ENCODE measurements around the gene TCP11L2. TPM values are rescaled to one million over a fixed set of nuclear protein-coding genes. Genes with fewer than 3 reads are reported as not detected.

TCP11L2 gene
- polyA plus RNA-seq (2011; rRNA removed) (22.0 and 26.5 TPM in 2 replicates), polyA minus RNA-seq (2011; rRNA and poly(A)+ RNA removed) (57.8 and 69.6 TPM in 2 replicates)

DNA sequence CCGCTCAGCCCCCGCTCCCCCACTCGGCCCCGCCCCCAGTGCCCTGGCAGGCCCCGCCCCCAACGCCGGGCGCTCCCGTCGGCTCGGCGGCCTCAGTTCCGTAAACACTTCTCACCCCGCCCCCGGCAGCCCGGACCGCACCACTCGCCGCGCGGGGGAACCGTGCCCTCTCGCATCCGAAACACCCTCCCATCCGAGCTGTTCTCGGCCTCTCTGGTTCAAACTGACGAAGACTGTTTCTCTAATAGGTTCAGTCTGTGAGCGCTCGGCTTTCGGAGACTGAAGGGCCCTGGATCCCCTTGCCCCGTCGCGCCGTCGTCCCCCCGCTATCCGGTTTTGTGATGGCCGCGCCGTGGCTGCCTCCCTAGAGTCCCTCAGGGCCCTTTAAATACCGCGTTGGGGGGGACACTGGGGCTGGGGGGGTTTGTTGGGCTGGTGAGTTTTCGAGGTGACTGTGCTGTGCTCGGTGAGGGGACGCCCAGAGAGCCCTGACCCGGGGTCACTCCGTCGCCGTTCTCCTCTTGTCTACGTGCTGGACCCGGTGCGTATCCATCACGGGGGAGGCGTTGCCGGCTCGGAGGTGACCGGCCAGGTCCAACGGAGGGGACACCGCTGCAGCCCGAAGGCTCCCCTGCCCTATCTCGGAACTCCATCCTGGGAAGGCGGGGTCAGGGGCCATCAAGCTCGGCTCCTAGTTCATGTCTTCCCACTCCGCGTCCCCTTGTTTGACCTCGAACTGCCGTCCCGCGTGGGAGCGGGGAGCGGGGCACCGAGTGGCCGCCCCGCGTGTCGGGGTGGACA lies at the start of gene TCP11L2:
TSS of gene TCP11L2 (plus strand) at position 333 of the 801 bp plus-strand sequence. CDS start 8,343 bp downstream, outside the sequence.
- TF ChIP-seq, protein P1, sequence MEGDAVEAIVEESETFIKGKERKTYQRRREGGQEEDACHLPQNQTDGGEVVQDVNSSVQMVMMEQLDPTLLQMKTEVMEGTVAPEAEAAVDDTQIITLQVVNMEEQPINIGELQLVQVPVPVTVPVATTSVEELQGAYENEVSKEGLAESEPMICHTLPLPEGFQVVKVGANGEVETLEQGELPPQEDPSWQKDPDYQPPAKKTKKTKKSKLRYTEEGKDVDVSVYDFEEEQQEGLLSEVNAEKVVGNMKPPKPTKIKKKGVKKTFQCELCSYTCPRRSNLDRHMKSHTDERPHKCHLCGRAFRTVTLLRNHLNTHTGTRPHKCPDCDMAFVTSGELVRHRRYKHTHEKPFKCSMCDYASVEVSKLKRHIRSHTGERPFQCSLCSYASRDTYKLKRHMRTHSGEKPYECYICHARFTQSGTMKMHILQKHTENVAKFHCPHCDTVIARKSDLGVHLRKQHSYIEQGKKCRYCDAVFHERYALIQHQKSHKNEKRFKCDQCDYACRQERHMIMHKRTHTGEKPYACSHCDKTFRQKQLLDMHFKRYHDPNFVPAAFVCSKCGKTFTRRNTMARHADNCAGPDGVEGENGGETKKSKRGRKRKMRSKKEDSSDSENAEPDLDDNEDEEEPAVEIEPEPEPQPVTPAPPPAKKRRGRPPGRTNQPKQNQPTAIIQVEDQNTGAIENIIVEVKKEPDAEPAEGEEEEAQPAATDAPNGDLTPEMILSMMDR (IDR thresholded peaks at IDR 0.05; ENCODE audit: low read depth, low read length), result no peak
- CTCF ChIA-PET, result interaction anchor here (0.9 kb wide), 1 partner anchor 75 kb away, joined by 3 read pairs; no protein-coding TSS in a partner anchor
- peaks cover 5% of the 10 kb centered on the region; the same call in 1 of the 2 replicates for H3K9me3 ChIP-seq (ENCODE audit: control insufficient read depth, insufficient read depth, low read length)
- H3K27ac ChIP-seq (ENCODE audit: low read depth, low read length), result peak within 1 kb of the TSS; percentile 91
- no peak for DNase-seq (ENCODE audit: low read depth, low spot score)
- no peaks in the 10 kb centered on the region for H3K27me3 ChIP-seq (ENCODE audit: control insufficient read depth, insufficient read depth, low read length)
- POLR2A ChIA-PET, result interaction anchor here (1.0 to 1.1 kb wide), 3 partner anchors 23 to 654 kb away, joined by 3 to 4 read pairs (median 4); no protein-coding TSS in a partner anchor
- peak within 1 kb of the TSS; percentile 93 for H3K4me3 ChIP-seq (ENCODE audit: low read depth, low read length)

DNA sequence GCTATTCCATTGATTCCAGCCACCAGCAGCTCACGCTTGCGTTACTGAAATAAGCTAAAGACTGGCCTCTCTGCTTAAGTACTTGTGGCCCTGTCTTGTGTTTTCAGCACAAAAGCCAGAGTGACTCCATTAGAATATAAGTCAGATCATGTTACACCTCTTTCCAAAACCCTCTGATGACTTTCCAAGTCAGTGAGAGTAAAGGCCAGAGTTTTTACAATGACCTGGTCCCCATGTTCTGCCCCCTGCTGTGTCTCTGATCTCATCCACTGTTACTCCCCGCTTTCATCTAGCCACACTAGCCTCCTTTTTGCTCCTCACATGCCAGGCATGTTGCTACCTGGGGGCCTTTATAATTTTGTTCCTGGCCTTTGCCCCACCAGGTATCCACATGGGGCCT lies 47.8 kb upstream of the TCP11L2 start:
- TF ChIP-seq, protein P1 (IDR thresholded peaks at IDR 0.05; ENCODE audit: low read depth, low read length), result no peak
- no peak overlapping the region for H3K27ac ChIP-seq (ENCODE audit: low read depth, low read length)
- H3K27me3 ChIP-seq (ENCODE audit: control insufficient read depth, insufficient read depth, low read length), result no peaks in the 10 kb centered on the region
- H3K4me3 ChIP-seq (ENCODE audit: low read depth, low read length), result no peak overlapping the region
- no peak for DNase-seq (ENCODE audit: low read depth, low spot score)
- POLR2A ChIA-PET, result no interaction called here
- H3K9me3 ChIP-seq (ENCODE audit: control insufficient read depth, insufficient read depth, low read length), result no peaks in the 10 kb centered on the region
- CTCF ChIA-PET, result no interaction called here

DNA sequence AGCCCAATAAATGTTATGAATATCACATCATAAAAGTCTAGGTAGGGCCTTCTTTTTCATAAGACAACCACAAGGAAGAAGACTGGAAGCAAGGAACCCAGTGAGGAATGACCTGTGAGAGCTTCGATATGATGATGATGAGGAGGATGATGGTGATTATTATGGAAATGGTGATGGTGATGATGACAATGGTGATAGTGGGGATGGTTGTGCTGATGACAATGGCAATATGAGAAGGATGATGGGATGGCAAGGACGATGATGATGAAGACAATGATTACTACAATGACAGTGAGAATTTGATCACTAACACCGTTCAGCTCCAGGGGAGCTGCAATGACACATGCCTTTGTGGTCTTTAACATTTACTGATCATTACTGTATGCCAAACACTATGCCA lies 47.0 kb upstream of the TCP11L2 start:
- POLR2A ChIA-PET, result no interaction called here
- CTCF ChIA-PET, result no interaction called here
- Histone ChIP-seq H3K9me3 (ENCODE audit: control insufficient read depth, insufficient read depth, low read length) (no peaks in the 10 kb centered on the region), H3K27ac (ENCODE audit: low read depth, low read length) (no peak overlapping the region), H3K4me3 (ENCODE audit: low read depth, low read length) (no peak overlapping the region), H3K27me3 (ENCODE audit: control insufficient read depth, insufficient read depth, low read length) (no peaks in the 10 kb centered on the region)
- no peak for DNase-seq (ENCODE audit: low read depth, low spot score)
- TF ChIP-seq, protein P1 (IDR thresholded peaks at IDR 0.05; ENCODE audit: low read depth, low read length), result no peak

DNA sequence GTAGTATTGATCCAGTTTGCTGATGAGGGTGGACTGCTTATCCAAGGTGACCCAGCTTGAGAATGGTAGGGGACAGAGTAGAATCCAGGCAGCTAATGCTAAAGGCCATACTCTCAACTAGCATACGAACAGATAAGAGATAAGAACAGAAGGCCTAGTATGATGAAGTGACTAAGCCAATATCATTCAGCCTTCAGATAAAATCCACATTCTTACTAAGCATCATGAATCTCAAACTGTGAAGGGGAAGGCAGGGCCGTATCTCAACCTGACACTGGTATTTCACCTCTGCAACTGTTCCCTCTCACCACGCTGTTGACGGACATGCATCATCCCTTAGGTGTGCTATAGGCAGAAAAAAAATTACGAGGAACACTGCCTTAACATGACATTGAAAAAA lies 46.6 kb upstream of the TCP11L2 start:
- CTCF ChIA-PET, result no interaction called here
- no peak overlapping the region for H3K27ac ChIP-seq (ENCODE audit: low read depth, low read length)
- POLR2A ChIA-PET, result no interaction called here
- H3K4me3 ChIP-seq (ENCODE audit: low read depth, low read length), result no peak overlapping the region
- H3K27me3 ChIP-seq (ENCODE audit: control insufficient read depth, insufficient read depth, low read length), result no peaks in the 10 kb centered on the region
- DNase-seq (ENCODE audit: low read depth, low spot score), result no peak
- TF ChIP-seq, protein P1 (IDR thresholded peaks at IDR 0.05; ENCODE audit: low read depth, low read length), result no peak
- no peaks in the 10 kb centered on the region for H3K9me3 ChIP-seq (ENCODE audit: control insufficient read depth, insufficient read depth, low read length)

DNA sequence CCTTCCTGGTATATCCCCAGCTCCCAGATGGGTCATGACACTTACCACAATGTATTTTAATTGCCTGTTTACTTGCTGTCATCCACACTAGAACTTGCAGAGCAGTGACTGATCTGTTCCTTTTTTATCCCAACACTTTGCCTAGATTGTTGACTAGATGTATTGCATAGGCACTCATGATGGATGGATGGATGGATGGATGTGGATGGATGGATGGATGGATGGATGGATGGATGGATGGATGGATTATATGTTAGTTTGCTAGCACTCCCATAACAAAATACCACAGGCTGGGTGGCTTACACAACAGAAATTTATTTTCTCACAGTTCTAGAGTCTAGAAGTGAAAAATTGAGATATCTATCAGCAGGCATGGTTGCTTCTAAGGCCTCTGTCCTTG lies 46.0 kb upstream of the TCP11L2 start:
- ChIA-PET CTCF (no interaction called here), POLR2A (no interaction called here)
- no peaks in the 10 kb centered on the region for H3K27me3 ChIP-seq (ENCODE audit: control insufficient read depth, insufficient read depth, low read length)
- H3K27ac ChIP-seq (ENCODE audit: low read depth, low read length), result no peak overlapping the region
- no peak overlapping the region for H3K4me3 ChIP-seq (ENCODE audit: low read depth, low read length)
- TF ChIP-seq, protein P1 (IDR thresholded peaks at IDR 0.05; ENCODE audit: low read depth, low read length), result no peak
- H3K9me3 ChIP-seq (ENCODE audit: control insufficient read depth, insufficient read depth, low read length), result no peaks in the 10 kb centered on the region
- DNase-seq (ENCODE audit: low read depth, low spot score), result no peak
